ENCODE results near the gene CDYL.

The CDYL gene

DNA sequence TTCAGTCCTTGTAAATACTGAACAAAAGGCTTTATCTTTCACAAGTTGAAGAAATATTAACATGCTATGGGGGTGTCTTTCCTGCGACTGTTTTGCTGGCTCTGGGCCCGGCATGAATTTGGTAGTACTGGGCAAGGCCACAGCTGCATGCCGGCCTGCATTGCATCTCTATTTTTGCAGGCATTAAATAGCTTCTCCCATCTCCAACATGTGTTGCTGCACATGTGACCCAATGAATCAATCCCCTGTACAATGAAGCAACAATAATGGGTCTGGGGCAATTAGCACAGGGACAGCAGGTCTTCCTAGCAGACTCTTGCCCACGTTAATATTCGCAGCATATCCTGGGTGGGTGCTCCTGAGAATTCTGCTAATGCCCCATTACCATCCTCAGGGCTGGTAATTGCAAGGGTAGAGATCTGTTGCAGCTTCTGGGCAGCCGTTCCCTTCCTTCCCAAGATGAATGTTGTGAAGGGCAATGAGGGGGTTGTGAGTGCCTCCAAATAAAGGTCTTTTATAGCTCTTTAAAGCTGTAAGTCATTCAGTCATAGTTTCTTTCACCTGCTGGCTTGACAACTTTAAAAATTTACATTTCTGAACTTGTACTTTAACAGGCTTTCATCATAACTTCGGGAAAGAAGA is 24.3 kb upstream of the CDYL start:
- H3K4me3 ChIP-seq (replicated peaks; ENCODE audit: low read depth, low read length): no peak overlapping the region
- peak; percentile 29 for DNase-seq (ENCODE audit: low read depth)
- TF ChIP-seq, protein P1, sequence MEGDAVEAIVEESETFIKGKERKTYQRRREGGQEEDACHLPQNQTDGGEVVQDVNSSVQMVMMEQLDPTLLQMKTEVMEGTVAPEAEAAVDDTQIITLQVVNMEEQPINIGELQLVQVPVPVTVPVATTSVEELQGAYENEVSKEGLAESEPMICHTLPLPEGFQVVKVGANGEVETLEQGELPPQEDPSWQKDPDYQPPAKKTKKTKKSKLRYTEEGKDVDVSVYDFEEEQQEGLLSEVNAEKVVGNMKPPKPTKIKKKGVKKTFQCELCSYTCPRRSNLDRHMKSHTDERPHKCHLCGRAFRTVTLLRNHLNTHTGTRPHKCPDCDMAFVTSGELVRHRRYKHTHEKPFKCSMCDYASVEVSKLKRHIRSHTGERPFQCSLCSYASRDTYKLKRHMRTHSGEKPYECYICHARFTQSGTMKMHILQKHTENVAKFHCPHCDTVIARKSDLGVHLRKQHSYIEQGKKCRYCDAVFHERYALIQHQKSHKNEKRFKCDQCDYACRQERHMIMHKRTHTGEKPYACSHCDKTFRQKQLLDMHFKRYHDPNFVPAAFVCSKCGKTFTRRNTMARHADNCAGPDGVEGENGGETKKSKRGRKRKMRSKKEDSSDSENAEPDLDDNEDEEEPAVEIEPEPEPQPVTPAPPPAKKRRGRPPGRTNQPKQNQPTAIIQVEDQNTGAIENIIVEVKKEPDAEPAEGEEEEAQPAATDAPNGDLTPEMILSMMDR (IDR thresholded peaks at IDR 0.05; ENCODE audit: low read length, missing control alignments): no peak

DNA sequence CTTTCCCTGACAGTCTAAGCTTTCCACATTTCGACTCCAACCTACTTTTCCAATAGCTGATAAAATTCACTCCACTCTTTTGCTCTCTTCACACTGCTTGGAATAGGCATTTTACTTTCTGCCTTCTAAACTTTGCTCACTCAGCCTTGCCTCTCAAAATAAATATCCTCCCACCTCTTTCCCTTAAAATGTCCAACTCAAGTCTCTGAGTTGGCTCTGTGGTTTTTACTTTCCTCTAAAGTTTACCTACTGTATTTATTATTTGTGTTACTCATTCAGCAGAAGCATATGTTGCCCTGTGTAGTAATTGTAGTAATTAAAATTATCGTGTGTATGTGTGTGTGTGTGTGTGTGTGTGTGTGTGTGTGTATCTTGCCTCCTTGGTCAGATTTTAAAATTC is 20.0 kb upstream of the CDYL start:
- TF ChIP-seq, protein P1 (IDR thresholded peaks at IDR 0.05; ENCODE audit: low read length, missing control alignments): no peak
- no peak overlapping the region for H3K4me3 ChIP-seq (replicated peaks; ENCODE audit: low read depth, low read length)
- DNase-seq (ENCODE audit: low read depth): no peak

DNA sequence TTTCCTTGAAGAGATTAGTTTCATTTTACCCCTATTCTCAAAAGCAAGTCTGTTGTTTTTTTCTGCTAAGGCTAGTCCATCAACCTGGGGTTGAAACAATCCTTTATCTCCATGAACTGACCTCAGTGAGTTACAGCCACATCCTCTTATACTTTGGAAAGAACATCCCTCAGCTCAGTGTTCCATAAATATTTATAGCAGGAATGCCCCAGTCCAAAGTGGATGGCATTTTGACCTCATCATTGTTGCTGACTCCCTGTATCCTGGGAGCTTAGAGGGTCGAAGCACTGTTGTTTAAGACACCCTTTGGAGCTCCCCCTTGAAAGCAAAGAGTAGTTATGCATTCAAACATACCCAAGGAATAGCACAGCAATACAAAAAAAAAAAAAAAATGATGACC is 16.2 kb upstream of the CDYL start:
- H3K4me3 ChIP-seq (replicated peaks; ENCODE audit: low read depth, low read length): no peak overlapping the region
- TF ChIP-seq, protein P1 (IDR thresholded peaks at IDR 0.05; ENCODE audit: low read length, missing control alignments): no peak
- DNase-seq (ENCODE audit: low read depth): no peak

DNA sequence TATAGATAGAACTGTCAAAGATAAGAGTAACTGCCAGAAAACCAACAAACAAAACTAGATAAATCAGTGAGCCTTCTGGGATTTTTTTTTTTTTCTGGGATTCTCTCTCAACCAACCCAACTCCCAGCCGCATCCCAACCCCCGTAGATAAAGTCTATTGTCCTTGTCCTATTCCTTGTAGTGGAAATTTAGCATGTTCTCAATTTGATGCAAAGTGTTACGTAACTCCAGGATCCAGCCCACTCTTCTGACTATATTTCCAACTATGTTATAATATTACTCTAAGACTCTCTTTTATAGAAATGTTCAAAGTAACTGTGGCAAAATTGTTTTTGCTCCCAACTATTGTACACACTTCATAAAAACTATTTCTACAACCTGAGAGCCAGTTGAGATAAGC is 15.4 kb upstream of the CDYL start:
- TF ChIP-seq, protein P1 (IDR thresholded peaks at IDR 0.05; ENCODE audit: low read length, missing control alignments): no peak
- no peak overlapping the region for H3K4me3 ChIP-seq (replicated peaks; ENCODE audit: low read depth, low read length)
- DNase-seq (ENCODE audit: low read depth): peak; percentile 65

DNA sequence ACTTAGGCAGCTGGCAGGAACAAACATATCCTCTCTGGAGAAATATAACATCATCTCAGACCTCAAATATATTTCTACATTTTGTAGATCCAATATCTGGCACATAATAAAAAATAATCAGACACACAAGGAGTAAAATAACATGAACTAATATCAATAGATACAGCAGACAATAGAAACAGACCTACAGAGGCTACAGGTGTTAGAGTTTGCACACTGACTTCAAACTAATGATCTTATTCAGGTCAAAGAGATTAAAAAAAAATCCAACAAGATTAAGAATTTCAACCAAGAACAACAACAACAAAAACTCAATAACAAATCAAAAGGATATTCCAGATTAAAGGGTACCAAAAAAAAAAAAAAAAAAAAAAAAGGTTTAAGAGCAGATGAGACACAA is 13.9 kb upstream of the CDYL start:
- no peak for DNase-seq (ENCODE audit: low read depth)
- H3K4me3 ChIP-seq (replicated peaks; ENCODE audit: low read depth, low read length): no peak overlapping the region
- TF ChIP-seq, protein P1 (IDR thresholded peaks at IDR 0.05; ENCODE audit: low read length, missing control alignments): no peak

DNA sequence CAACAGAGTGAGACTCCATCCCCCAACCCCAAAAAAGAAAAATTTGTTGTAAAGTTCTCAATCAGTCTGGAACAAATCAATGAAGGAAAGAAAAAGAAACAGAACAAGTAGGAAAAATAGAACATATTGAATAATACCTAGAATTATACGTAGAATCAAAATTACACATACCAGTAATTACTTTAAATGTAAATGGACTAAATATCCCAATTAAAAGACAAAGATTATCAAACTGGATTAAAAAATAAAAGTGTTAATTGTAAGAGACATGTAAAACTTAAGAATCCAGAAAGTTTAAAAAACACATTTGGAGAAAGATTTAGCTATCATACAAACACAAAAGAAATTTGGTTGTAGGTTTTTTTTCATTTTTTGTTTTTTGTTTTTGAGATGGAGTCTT is 12.3 kb upstream of the CDYL start:
- H3K4me3 ChIP-seq (replicated peaks; ENCODE audit: low read depth, low read length): no peak overlapping the region
- no peak for DNase-seq (ENCODE audit: low read depth)
- TF ChIP-seq, protein P1 (IDR thresholded peaks at IDR 0.05; ENCODE audit: low read length, missing control alignments): no peak

DNA sequence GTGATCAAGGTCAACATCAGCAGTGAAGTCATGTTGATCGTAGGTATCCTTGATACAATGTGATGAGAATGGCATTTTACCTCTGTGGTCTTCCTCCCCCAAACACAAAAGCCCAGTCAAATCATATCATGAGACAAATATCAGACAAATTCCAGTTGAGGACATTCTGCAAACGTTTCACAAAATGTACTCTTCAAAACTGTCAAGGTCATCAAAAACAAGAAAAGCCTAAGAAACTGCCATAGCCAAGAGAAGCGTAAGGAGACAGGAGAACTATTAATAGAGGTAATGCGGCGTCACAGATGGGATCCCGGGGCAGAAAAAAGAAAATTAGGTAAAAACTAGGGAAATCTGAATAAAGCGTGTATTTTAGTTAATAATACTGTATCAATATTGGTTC is 7.4 kb upstream of the CDYL start:
- TF ChIP-seq, protein P1 (IDR thresholded peaks at IDR 0.05; ENCODE audit: low read length, missing control alignments): no peak
- DNase-seq (ENCODE audit: low read depth): no peak
- H3K4me3 ChIP-seq (replicated peaks; ENCODE audit: low read depth, low read length): no peak overlapping the region

Data from fibroblast of pulmonary artery (primary cell).